ENCODE measurements around the gene DDT.

Gene DDT

GRCh38 chr22:24011735-24012068, 37.5 kb upstream of the DDT start:
- H4K20me1 ChIP-seq (ENCODE audit: insufficient read depth, low read length, poor library complexity, severe bottlenecking), result peaks cover 15% of the 10 kb centered on the region

DNA sequence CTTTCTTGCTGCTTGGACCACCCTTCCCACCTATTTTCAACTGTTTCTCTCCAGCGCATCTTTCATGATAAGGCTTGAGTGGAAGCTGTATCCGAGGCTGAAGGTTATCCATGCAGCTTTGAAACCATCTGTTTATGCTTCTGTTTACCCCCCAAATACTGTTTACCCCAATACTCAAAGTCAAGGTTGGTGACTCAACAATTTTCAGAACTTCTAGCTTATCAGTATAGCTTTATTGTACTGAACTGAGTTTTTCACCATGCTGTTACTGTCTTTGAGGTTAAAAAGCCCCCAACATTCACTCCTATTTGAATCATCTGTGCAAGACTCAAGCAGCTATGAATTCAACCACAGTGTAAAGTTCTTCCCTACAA, 35.8 kb upstream of the DDT start:
- H3K9ac ChIP-seq (ENCODE audit: low read depth, low read length, poor library complexity, severe bottlenecking), result no peak overlapping the region
- TF ChIP-seq, protein P1, sequence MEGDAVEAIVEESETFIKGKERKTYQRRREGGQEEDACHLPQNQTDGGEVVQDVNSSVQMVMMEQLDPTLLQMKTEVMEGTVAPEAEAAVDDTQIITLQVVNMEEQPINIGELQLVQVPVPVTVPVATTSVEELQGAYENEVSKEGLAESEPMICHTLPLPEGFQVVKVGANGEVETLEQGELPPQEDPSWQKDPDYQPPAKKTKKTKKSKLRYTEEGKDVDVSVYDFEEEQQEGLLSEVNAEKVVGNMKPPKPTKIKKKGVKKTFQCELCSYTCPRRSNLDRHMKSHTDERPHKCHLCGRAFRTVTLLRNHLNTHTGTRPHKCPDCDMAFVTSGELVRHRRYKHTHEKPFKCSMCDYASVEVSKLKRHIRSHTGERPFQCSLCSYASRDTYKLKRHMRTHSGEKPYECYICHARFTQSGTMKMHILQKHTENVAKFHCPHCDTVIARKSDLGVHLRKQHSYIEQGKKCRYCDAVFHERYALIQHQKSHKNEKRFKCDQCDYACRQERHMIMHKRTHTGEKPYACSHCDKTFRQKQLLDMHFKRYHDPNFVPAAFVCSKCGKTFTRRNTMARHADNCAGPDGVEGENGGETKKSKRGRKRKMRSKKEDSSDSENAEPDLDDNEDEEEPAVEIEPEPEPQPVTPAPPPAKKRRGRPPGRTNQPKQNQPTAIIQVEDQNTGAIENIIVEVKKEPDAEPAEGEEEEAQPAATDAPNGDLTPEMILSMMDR (conservative IDR thresholded peaks at IDR 0.05; ENCODE audit: low read length), result no peak
- TF ChIP-seq EZH2phosphoT487 (IDR thresholded peaks at IDR 0.05; ENCODE audit: borderline replicate concordance), result no peak
- no peaks in the 10 kb centered on the region for H3K9me2 ChIP-seq (replicated peaks; ENCODE audit: low read depth, low read length)
- peaks cover 15% of the 10 kb centered on the region for H4K20me1 ChIP-seq (ENCODE audit: insufficient read depth, low read length, poor library complexity, severe bottlenecking)
- no peak overlapping the region for H3K4me3 ChIP-seq (ENCODE audit: low read length, poor library complexity, severe bottlenecking)
- no peaks in the 10 kb centered on the region for H3F3A ChIP-seq (ENCODE audit: low read depth)
- H3K4me1 ChIP-seq (ENCODE audit: insufficient read depth, low read length, poor library complexity, severe bottlenecking), result peaks cover 22% of the 10 kb centered on the region
- H2AFZ ChIP-seq (ENCODE audit: low read length), result no peak overlapping the region
- no peak overlapping the region for H3K4me2 ChIP-seq (ENCODE audit: low read depth, low read length, poor library complexity, severe bottlenecking)
- peaks cover 36% of the 10 kb centered on the region for H3K79me2 ChIP-seq (ENCODE audit: insufficient read depth, low read length)
- H3K9me3 ChIP-seq (ENCODE audit: insufficient read depth, low read depth, low read length), result no peaks in the 10 kb centered on the region
- H3K27me3 ChIP-seq (ENCODE audit: insufficient read depth, low read length, poor library complexity, severe bottlenecking), result no peaks in the 10 kb centered on the region
- H3K36me3 ChIP-seq (ENCODE audit: insufficient read depth, low read length), result no peaks in the 10 kb centered on the region

More at GRCh38 chr22:24011735-24012068, 37.5 kb upstream of the DDT start:
- no peaks in the 10 kb centered on the region for H3K36me3 ChIP-seq (ENCODE audit: insufficient read depth, low read length)
- no peaks in the 10 kb centered on the region for H3F3A ChIP-seq (ENCODE audit: low read depth)
- H3K79me2 ChIP-seq (ENCODE audit: insufficient read depth, low read length), result peaks cover 52% of the 10 kb centered on the region
- no peaks in the 10 kb centered on the region for H3K9me3 ChIP-seq (ENCODE audit: insufficient read depth, low read depth, low read length)
- H3K4me2 ChIP-seq (ENCODE audit: low read depth, low read length, poor library complexity, severe bottlenecking), result peak overlapping the region; percentile 92
- peak overlapping the region; percentile 94 for H3K4me3 ChIP-seq (ENCODE audit: low read length, poor library complexity, severe bottlenecking)
- peak overlapping the region; percentile 68 for H3K9ac ChIP-seq (ENCODE audit: low read depth, low read length, poor library complexity, severe bottlenecking)
- TF ChIP-seq, protein P1 (conservative IDR thresholded peaks at IDR 0.05; ENCODE audit: low read length), result no peak
- TF ChIP-seq EZH2phosphoT487 (IDR thresholded peaks at IDR 0.05; ENCODE audit: borderline replicate concordance), result no peak
- H2AFZ ChIP-seq (ENCODE audit: low read length), result peak overlapping the region; percentile 91
- H3K4me1 ChIP-seq (ENCODE audit: insufficient read depth, low read length, poor library complexity, severe bottlenecking), result peaks cover 22% of the 10 kb centered on the region
- H3K9me2 ChIP-seq (replicated peaks; ENCODE audit: low read depth, low read length), result no peaks in the 10 kb centered on the region
- no peaks in the 10 kb centered on the region for H3K27me3 ChIP-seq (ENCODE audit: insufficient read depth, low read length, poor library complexity, severe bottlenecking)

DNA sequence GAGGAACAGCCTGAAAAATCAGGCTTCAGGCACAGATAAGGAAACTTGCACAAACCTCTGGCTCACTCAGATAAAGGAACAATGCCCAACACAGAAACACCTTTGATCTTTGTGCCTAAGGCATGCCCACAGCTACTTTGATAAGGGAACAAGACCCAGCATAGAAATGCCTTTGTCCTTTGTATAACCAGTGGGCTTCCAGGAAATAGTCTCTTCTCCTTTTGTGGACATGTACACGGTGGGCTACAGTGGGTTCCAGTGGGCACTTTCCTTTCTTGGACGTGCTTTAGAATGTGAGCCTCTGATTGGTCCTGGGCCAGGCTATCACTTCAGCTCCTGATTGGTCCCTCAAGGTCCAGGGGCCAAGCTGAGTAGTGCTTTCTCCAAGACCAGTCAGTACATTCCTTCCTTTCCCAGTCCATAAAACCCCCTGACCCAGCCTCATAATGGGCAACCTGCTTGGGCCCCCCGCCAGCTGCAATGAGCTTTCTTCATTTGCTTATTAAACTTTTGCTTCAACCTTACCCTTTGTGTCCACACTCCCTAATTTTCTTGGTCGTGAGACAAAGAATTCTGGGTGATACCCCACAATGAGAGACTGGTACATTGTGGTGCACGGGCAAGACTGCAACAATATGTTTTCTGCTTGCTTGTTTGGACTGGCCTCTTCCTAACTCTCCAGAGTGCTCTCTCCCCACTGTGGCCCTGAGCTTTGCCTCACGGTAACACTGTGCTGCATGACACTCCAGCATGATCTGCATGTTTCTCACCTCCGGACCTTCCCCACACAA, 35.2 kb upstream of the DDT start:
- Histone ChIP-seq H3K4me1 (ENCODE audit: insufficient read depth, low read length, poor library complexity, severe bottlenecking) (peaks cover 18% of the 10 kb centered on the region), H4K20me1 (ENCODE audit: insufficient read depth, low read length, poor library complexity, severe bottlenecking) (peaks cover 15% of the 10 kb centered on the region), H3K9me2 (replicated peaks; ENCODE audit: low read depth, low read length) (no peaks in the 10 kb centered on the region), H3K36me3 (ENCODE audit: insufficient read depth, low read length) (no peaks in the 10 kb centered on the region), H2AFZ (ENCODE audit: low read length) (no peak overlapping the region), H3K9me3 (ENCODE audit: insufficient read depth, low read depth, low read length) (no peaks in the 10 kb centered on the region), H3K79me2 (ENCODE audit: insufficient read depth, low read length) (peaks cover 30% of the 10 kb centered on the region), H3K4me3 (ENCODE audit: low read length, poor library complexity, severe bottlenecking) (no peak overlapping the region), H3F3A (ENCODE audit: low read depth) (no peaks in the 10 kb centered on the region), H3K9ac (ENCODE audit: low read depth, low read length, poor library complexity, severe bottlenecking) (no peak overlapping the region), H3K27me3 (ENCODE audit: insufficient read depth, low read length, poor library complexity, severe bottlenecking) (no peaks in the 10 kb centered on the region), H3K4me2 (ENCODE audit: low read depth, low read length, poor library complexity, severe bottlenecking) (no peak overlapping the region)
- TF ChIP-seq, protein P1 (conservative IDR thresholded peaks at IDR 0.05; ENCODE audit: low read length), result no peak
- TF ChIP-seq EZH2phosphoT487 (IDR thresholded peaks at IDR 0.05; ENCODE audit: borderline replicate concordance), result no peak

Data from Loucy (cell line).